GM21528 (cell line): Measurements from ENCODE around the gene TNXB.
"Not testable (repeated sequence)": the region's sequence is repeated elsewhere in the genome, so short reads cannot be mapped to it uniquely, and the experiment has no call there.

Experiments
- ATAC-seq: cut with Tn5 transposase; IDR thresholded peaks from one replicate; pipeline ENCODE4 v1.9.1; 2021; ENCODE audit warnings: mild to moderate bottlenecking, moderate library complexity; ENCODE audit not compliant: unreplicated experiment, low FRiP score

TNXB gene

GRCh38 chr6:32113386-32114352 lies 4.5 kb upstream of the TNXB start:
- ATAC-seq = no peak

GRCh38 chr6:32112431-32112980 lies 3.4 kb upstream of the TNXB start:
- ATAC-seq = no peak

- no peak for ATAC-seq
Measured at GRCh38 chr6:32111424-32112066, 2.4 kb upstream of the TNXB start.

DNA sequence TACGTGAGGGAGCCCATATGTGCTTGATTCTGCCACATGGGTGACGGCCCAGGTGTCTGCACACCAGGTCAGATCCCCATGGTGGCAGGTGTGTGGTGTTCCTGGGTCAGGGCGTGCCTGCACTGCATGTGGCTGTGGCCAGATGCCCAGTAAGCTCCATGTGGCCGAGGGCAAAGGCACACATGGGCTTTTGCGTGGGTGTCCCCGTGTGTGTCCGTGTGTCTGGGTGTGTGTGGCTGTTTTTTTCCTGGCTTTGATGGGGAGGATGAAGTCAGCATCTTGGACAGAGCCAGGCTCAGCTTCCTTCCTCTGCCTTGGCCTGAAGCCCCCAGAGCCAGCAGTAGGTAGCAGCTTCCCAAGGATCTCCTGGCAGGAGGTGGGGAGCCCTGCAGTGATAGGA lies 1.5 kb upstream of the TNXB start:
- ATAC-seq = no peak

- no peak for ATAC-seq
Measured at GRCh38 chr6:32109765-32110160, 625 bp upstream of the TNXB start.

- no peak for ATAC-seq
Measured at GRCh38 chr6:32108727-32109113, 418 bp downstream of the TNXB start.

- no peak for ATAC-seq
Measured at GRCh38 chr6:32108094-32108627, 977 bp downstream of the TNXB start.

GRCh38 chr6:32107406-32107805 lies 1.7 kb downstream of the TNXB start:
- no peak for ATAC-seq

GRCh38 chr6:32105433-32105832 lies 3.7 kb downstream of the TNXB start:
- ATAC-seq = no peak

DNA sequence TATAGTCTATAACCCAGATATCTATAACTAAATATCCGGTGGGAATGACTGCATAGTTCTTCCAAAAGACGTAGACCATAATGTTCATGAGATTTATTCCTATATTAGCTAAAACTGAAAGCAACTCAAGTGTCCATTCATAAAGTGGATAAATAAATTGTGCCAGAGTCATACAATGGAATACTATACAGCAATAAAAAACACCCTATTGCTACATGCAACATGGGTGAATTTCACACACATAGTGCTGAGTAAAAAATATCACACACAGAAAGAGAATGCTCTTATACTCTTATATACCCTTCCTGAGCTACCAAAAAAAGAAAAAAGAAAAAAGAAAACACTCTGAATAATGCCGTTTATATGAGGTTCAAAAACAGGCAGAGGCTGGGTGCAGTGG lies 6.9 kb downstream of the TNXB start:
- ATAC-seq = no peak

DNA sequence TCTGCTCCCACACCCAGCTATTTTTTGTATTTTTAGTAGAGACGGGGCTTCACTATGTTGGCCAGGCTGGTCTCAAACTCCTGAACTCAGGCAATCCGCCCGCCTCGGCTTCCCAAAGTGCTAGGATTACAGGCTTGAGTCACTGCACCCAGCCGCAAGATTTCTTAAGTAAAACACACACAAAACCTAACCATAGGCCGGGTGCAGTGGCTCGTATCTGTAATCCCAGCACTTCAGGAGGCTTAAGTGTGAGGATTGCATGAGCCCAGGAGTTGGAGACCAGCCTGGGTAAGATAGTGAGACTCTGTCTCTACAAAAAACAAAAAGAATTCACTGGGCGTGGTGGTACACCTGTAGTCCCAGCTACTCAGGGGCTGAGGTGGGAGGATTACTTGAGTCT lies 8.9 kb downstream of the TNXB start:
- not testable (repeated sequence) for ATAC-seq

DNA sequence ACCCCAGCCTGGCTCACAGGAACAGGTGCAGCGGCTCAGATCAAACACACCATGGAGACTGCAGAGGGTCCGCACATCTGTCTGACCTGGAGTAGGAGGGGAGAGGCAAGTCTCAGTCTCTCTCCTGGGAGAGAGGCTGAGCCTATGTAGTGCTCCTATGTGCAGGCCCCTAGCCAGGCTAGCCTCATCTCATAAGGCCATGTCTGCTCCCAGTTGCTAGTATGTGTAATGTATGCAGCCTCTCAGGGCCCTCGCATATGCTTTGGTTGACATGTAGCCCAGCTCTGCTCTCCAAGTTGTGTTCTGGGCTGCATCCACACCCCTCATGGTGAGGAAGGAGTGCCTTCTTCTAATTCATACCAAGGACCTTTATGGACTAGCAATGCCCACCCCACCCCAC lies 11.8 kb downstream of the TNXB start:
- no peak for ATAC-seq

- no peak for ATAC-seq
Measured at GRCh38 chr6:32096394-32097258, 12.5 kb downstream of the TNXB start.

- ATAC-seq = no peak
Measured at GRCh38 chr6:32096087-32096393, 13.1 kb downstream of the TNXB start.

DNA sequence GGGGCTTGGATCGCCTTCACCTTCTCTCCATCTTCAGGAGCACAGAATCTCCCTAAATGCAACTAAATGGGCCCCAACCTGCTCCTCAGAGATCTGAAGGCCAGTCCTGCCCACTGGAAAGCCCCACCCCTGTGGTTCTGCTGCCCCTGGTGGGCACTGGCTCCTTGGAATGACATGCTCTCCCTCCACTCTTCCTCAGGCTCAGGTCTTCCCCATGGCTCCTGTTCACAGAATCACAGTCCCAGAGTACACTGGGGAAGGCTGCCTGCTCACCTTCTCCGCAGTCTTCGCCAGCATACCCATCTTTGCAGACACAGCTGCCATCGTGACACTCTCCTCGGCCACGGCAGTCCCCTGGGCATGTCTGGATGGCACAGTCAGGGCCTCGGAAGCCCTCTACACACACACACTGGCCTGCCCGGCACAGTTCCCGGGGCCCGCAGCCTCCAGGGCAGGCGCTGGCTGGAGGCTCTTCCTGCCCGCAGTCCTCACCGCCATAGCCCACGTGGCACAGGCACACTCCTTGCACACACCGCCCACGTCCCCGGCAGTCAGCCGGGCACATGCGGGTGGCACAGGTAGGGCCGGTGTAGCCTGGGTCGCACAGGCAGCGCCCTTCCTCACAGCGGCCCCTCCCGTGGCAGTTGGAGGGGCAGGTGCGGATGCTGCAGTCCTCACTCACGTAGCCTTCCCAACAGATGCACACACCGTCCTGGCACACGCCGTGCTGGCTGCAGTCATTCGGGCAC lies 13.6 kb downstream of the TNXB start:
- no peak for ATAC-seq

DNA sequence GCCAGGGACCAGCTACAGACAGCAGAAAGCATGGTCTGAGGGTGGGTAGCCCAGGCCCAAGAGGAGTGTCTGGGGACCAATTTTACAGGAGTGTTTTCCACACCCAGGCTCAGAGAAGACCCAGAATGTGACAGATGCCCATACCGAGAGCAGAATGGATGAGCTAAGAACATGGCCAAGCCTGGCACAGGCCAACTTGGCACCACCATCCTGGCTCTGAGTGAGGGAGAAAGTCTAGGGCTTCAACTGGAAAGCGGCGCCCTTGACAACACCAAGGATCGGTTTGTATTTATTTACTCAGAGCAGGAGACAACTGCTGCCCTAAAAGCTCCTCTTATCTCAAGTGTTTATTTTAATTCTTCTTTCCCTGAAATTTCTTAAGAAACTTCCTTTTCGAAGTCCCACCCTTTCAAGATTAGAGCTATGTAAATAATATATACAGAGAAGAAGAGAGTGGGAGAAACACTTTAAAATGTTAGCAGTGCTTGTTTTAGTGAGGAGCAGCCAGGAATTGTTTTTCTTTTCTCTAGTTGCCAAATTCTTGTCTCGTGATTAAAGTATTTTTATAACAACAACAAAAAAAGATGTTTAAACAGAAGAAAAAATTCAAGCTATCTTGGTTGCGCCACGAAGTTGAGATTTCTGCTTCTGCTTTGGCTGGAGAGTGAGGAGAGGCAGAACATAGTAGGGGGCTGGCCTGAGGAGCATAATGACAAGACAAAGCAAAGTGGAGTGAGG lies 16.2 kb downstream of the TNXB start:
- ATAC-seq = no peak

GRCh38 chr6:32089082-32089828 lies 19.9 kb downstream of the TNXB start:
- no peak for ATAC-seq

GRCh38 chr6:32088487-32089049 lies 20.6 kb downstream of the TNXB start:
- ATAC-seq = no peak
